Ureter (tissue), 1 donor: Measurements from ENCODE around the gene CLPSL1. TPM values are rescaled to one million over a fixed set of nuclear protein-coding genes. Genes with fewer than 3 reads are reported as not detected.

Source experiments
- DNase-seq: peaks from one replicate; pipeline ENCODE4 v3.0.0-alpha.2; 2020; ENCODE audit warnings: low spot score
- total RNA-seq: library from RNA; stranded (reverse); gene quantifications from one replicate; pipeline ENCODE4 v1.2.4, GENCODE V29; 2023
- donor health status: DM: yes; HTN: yes; CAD: no.

Gene CLPSL1
- total RNA-seq, 1 donor from 2014 or later = not detected

- no peak for DNase-seq
Measured at GRCh38 chr6:35795453-35796071, 14.7 kb downstream of the CLPSL1 start.

GRCh38 chr6:35796236-35796635 lies 15.4 kb downstream of the CLPSL1 start:
- DNase-seq = no peak

- no peak for DNase-seq
Measured at GRCh38 chr6:35797837-35798526, 17.2 kb downstream of the CLPSL1 start.

- DNase-seq = no peak
Measured at GRCh38 chr6:35798706-35799105, 17.9 kb downstream of the CLPSL1 start.

GRCh38 chr6:35801148-35801547 lies 20.3 kb downstream of the CLPSL1 start:
- DNase-seq = no peak

GRCh38 chr6:35804996-35805736 lies 24.3 kb downstream of the CLPSL1 start, which contains the start of gene LHFPL5:
LHFPL5 (plus strand) TSS chr6:35805352; CDS start chr6:35805671, 319 bp downstream.
- no peak for DNase-seq

GRCh38 chr6:35808688-35809087 lies 27.9 kb downstream of the CLPSL1 start:
- no peak for DNase-seq

GRCh38 chr6:35809809-35810208 lies 29.0 kb downstream of the CLPSL1 start:
- DNase-seq = no peak

- no peak for DNase-seq
Measured at GRCh38 chr6:35810971-35811698, 30.3 kb downstream of the CLPSL1 start.

- DNase-seq = no peak
Measured at GRCh38 chr6:35811699-35811995, 30.8 kb downstream of the CLPSL1 start.

- no peak for DNase-seq
Measured at GRCh38 chr6:35817515-35817914, 36.7 kb downstream of the CLPSL1 start.

- DNase-seq = no peak
Measured at GRCh38 chr6:35823601-35824000, 42.8 kb downstream of the CLPSL1 start.

- no peak for DNase-seq
Measured at GRCh38 chr6:35824552-35825192, 43.9 kb downstream of the CLPSL1 start.

GRCh38 chr6:35829306-35829705 lies 48.5 kb downstream of the CLPSL1 start:
- no peak for DNase-seq

GRCh38 chr6:35831257-35832007 lies 50.6 kb downstream of the CLPSL1 start:
- no peak for DNase-seq

- no peak for DNase-seq
Measured at GRCh38 chr6:35833536-35833935, 52.7 kb downstream of the CLPSL1 start.

Other genes starting within 250 kb of the CLPSL1 start
- 112 TPM for gene FKBP5, start 92.1 kb upstream of the CLPSL1 start, total RNA-seq
- 1.5 TPM for gene ARMC12, start 44.0 kb upstream of the CLPSL1 start, total RNA-seq
- not detected for gene CLPSL2, start 4.4 kb upstream of the CLPSL1 start, total RNA-seq
- gene CLPS, start 16.3 kb downstream of the CLPSL1 start, total RNA-seq = not detected
- gene LHFPL5, start 24.3 kb downstream of the CLPSL1 start, total RNA-seq = not detected
- 72.9 TPM for gene SRPK1, start 140.1 kb downstream of the CLPSL1 start, total RNA-seq
- gene SLC26A8, start 243.6 kb downstream of the CLPSL1 start, total RNA-seq = 0.18 TPM
- gene MAPK14, start 246.8 kb downstream of the CLPSL1 start, total RNA-seq = 56.0 TPM